ENCODE measurements around the gene CEP95.

DNA sequence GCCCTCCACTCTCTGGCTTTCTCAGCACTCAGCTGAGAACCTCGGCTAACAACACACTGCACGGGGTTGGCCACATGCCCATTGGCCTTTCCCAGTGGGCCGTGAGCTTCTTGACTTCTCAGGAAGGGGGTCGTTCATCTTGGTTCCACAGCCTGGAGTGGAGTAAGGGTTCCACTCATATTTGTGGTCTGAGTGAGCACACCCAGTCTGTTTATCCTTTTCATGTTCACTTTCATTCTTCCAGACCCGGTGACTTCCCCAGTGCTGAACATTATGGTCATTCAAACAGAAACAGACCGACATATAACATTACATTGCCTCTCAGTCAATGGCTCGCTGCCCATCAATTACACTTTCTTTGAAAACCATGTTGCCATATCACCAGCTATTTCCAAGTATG, 49.6 kb upstream of the CEP95 start:
- TF ChIP-seq CTCF (IDR thresholded peaks at IDR 0.05) (no peak), POLR2AphosphoS5 (IDR thresholded peaks at IDR 0.05) (no peak)
